Measurements from ENCODE around the gene SIGLEC9.

Gene SIGLEC9

GRCh38 chr19:51114087-51114729, 10.5 kb upstream of the SIGLEC9 start:
- no peak overlapping the region for H3K4me3 ChIP-seq (ENCODE audit: low read depth, low read length)
- no peak for DNase-seq (ENCODE audit: low read depth)
- TF ChIP-seq CTCF (IDR thresholded peaks at IDR 0.05; ENCODE audit: low read depth, low read length, missing control alignments) = no peak

- no peak overlapping the region for H3K4me3 ChIP-seq (ENCODE audit: low read depth, low read length)
- no peak for DNase-seq (ENCODE audit: low read depth)
- TF ChIP-seq CTCF (IDR thresholded peaks at IDR 0.05; ENCODE audit: low read depth, low read length, missing control alignments) = no peak
Measured at GRCh38 chr19:51116736-51117286, 7.9 kb upstream of the SIGLEC9 start.

- no peak for DNase-seq (ENCODE audit: low read depth)
- no peak overlapping the region for H3K4me3 ChIP-seq (ENCODE audit: low read depth, low read length)
- TF ChIP-seq CTCF (IDR thresholded peaks at IDR 0.05; ENCODE audit: low read depth, low read length, missing control alignments) = no peak
Measured at GRCh38 chr19:51119101-51119500, 5.6 kb upstream of the SIGLEC9 start.

- DNase-seq (ENCODE audit: low read depth) = no peak
- TF ChIP-seq CTCF (IDR thresholded peaks at IDR 0.05; ENCODE audit: low read depth, low read length, missing control alignments) = no peak
- H3K4me3 ChIP-seq (ENCODE audit: low read depth, low read length) = no peak overlapping the region
Measured at GRCh38 chr19:51119611-51120010, 5.1 kb upstream of the SIGLEC9 start.

- no peak overlapping the region for H3K4me3 ChIP-seq (ENCODE audit: low read depth, low read length)
- TF ChIP-seq CTCF (IDR thresholded peaks at IDR 0.05; ENCODE audit: low read depth, low read length, missing control alignments) = no peak
- DNase-seq (ENCODE audit: low read depth) = no peak
Measured at GRCh38 chr19:51120160-51120559, 4.5 kb upstream of the SIGLEC9 start.

- H3K4me3 ChIP-seq (ENCODE audit: low read depth, low read length) = no peak overlapping the region
- no peak for TF ChIP-seq CTCF (IDR thresholded peaks at IDR 0.05; ENCODE audit: low read depth, low read length, missing control alignments)
- DNase-seq (ENCODE audit: low read depth) = no peak
Measured at GRCh38 chr19:51121257-51121656, 3.4 kb upstream of the SIGLEC9 start.
